Measurements from ENCODE around the gene OPRL1.

OPRL1 gene

GRCh38 chr20:64080013-64080812 lies at the start of gene OPRL1:
Gene OPRL1, plus strand, starts transcription at chr20:64080082. Its CDS starts 12,639 bp downstream, at chr20:64092721.
- no peak for DNase-seq (ENCODE audit: low read depth)

DNA sequence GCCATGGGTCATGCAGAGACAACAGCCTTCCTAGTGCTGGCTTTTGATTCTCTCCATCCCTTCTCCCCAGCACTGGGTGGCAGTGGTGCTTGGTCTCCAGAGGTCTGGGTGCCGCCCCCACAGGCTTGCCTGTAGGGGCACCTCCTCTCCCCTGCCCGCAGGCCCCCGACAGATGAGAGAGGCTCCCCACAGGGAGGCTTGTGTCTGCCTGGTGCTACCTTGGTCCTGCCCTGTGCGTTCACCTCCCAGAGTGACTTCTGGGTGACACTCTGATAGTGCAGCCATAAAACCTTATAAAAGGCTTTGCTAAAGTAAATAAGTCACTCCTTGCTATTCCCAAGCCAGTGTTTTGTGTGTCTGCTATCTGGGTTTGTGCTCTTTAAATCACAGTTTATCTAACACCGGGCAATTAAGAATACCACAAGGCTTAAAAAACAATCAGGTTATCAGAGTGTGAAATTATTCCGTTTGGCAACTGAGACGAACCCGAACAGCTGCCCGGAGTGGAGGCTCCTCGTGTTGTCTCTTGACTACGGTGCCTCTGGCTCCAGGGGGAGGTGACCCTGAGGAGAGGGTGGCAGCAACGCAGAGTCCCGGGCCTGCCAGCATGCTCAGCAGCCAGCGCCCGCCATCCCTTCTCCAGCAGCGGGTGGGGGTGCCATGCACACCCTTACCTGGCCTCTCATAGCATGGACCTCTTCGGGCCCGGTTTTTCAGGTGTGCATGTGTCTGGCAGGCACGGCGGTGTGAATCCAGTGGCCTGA lies 49.3 kb upstream of the OPRL1 start:
- no peak for DNase-seq (ENCODE audit: low read depth)

- DNase-seq (ENCODE audit: low read depth), result no peak
Measured at GRCh38 chr20:64031822-64032314, 48.0 kb upstream of the OPRL1 start.

GRCh38 chr20:64032706-64033624 lies 46.9 kb upstream of the OPRL1 start:
- no peak for DNase-seq (ENCODE audit: low read depth)

GRCh38 chr20:64033981-64034493 lies 45.8 kb upstream of the OPRL1 start:
- DNase-seq (ENCODE audit: low read depth), result no peak

- DNase-seq (ENCODE audit: low read depth), result no peak
Measured at GRCh38 chr20:64035066-64035932, 44.6 kb upstream of the OPRL1 start.

DNA sequence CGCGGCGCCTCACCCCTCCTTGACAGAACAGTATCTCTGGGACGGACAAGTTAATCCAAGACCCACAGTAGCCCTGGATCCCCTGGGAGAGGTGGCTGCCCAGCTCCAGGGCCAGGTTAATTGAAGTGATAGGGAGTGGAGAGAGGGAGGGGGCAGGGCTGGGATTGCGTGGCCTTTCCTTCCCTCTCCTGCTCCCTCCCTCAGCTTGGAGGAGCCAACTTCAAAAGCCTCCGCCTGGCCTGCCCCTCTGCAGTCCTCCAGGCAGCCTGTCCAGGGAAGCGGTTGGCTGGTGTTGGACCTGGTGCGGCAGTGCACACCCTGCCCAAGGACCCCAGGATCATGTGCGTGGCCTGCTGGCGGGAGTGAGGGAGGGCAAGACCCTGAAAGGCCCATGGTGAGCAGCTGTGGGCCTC lies 43.9 kb upstream of the OPRL1 start, which contains the start of gene C20orf204:
Gene C20orf204 (plus strand): TSS at position 250 of the 413 bp plus-strand sequence. CDS start 142 bp downstream, at position 392.
- DNase-seq (ENCODE audit: low read depth), result no peak

DNA sequence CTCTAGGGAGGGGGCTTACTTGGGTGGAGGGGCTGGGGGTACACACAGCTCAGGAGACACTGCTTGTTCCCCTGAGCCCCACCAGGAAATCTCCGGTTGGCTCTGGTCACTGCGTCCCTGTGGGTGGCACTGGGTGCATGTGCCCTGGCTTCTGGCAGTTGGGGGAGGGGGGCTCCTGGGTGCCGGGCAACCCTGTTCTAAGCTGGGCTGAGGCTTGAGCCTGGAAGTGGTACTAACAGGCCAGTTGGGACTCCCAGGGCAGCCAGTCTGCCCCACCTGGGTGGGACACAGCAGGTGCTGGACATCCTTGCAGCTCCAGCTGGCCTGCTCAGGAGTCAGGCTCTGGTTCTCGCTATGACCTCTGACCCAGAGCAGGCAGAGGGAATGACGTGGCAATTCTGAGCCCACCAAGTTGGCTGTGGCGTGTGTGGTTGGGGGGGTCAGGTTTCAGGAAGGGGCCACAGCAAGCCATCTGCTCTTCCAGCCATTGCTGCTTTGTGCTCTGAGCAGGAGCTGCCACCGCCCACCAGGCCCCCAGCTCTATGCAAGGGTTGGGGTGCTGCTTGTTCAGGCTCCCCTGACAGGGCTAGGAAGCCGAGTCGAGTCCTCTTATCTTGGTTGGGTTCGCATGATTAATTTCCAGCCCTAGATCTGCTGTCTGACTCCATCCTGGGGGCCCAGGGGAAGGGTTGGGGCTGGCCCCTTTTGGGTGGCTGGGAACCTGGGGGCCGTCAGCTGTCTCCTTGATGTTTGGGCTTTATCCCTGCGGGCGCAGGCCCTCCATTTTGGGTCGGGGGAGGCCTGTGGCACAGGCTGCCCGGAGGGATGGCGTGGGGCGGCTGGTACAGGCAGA lies 43.3 kb upstream of the OPRL1 start:
- no peak for DNase-seq (ENCODE audit: low read depth)

- DNase-seq (ENCODE audit: low read depth), result no peak
Measured at GRCh38 chr20:64037199-64037497, 42.7 kb upstream of the OPRL1 start.

DNA sequence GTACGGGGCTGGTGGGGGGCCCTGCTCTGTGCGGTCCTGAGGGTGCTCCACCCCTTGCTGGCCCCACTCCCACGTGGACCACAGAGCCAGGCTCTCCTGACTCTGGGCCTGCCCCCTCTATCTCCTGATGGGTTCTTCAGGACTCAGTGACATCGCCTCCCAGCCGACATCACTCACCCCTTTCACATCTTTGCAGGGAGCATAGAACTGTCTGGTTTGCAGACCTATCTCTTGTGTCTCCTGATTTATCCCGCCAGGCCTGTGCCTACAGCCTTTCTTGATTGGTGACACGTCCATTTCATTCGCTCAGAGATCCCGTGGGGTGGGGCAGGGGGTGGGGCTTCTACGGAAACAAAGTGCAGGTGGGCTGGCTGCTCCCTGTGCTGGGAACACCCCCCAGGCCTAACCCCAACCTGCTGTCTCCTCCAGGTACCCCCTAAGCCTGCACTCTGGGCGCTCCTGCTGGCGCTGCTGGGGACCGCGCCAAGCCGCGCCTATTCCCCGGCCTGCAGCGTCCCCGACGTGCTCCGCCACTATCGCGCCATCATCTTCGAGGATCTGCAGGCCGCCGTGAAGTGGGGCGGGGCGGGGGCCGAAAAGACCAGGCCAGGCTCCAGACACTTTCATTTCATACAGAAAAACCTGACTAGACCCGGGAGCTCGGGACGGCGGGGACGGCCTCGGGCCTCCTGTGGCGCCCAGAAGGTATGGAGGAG lies 42.2 kb upstream of the OPRL1 start:
- no peak for DNase-seq (ENCODE audit: low read depth)

- no peak for DNase-seq (ENCODE audit: low read depth)
Measured at GRCh38 chr20:64038224-64038564, 41.7 kb upstream of the OPRL1 start.

- peak; percentile 53 for DNase-seq (ENCODE audit: low read depth)
Measured at GRCh38 chr20:64038565-64039292, 41.2 kb upstream of the OPRL1 start.

DNA sequence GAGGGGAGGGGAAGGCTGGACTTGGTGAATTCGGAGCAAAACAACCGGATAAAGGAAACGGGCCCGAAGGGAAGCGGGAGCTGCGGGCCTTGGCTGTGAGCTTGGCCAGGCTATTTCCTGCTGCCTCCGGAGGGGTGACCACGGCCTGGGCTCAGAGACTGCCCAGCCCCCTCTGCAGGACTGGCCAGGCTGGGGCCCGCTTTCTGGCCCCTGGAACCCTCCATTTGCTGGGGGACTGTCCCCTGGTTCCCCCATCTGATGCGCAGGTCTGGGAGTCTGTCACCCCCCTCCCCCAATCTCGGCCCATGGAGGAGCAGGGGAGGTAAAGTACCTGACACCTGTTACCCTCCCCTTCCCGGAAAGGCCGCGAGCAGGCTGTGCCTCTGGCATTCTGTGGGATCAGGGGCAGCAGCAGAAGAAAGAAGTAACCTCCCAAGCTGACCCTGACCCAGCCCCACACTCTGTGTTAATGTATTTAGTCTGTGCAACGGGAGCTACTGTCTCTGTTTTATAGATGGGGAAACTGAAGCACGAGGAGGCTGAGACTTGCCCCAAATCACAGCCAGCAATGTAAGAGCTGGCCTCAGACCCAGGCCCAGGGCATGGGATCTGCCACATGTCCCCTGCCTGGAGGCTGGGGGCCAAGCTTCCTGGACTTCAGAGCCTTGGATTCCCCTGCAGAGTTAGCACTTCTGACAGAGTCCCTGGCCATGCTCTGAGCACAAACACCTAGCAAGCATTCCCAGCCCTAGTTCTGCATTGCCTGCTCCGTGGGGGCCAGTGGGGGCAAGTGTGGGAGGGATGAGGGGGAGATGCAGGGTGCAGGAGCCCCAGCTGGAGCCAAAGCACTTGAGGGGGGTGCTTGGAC lies 40.4 kb upstream of the OPRL1 start:
- no peak for DNase-seq (ENCODE audit: low read depth)

DNA sequence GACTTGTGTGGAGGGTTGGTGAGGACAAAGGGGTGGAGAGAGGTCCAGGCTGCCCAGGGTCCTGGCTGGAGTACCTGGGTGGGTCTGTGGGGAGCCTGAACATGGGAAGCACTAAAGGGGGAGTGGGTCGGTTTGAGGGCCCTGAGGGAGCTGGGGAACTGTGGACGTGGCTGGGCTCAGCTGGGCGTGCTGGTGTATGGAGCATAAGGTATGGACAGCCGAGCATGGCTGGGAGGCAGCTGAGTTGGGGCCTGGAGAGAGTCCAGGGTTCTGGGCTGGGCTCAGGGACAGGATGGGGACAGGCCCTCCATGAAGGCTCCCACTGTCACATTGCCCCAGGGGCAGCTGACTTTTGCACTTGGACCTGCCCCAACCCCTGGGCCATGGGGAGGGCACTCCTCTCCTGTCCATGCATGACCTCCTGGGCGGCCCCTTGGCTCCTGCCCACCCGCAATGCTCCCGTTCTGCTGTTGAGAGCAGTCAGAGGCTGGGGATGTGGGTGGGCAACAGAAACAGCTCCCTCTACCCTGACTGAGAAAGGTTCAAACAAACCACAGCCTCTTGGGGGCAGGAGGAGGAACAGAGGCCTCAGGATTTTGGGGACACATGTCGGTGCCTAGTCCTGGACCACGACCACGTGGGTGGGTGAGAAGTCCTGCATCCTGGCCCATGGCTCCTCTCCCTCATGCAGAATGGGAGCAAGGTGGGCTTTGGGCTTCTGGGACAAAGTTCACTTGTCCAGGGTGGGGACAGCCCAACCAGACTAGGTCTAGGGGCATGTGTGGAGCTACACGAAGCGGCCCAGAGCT lies 39.4 kb upstream of the OPRL1 start:
- DNase-seq (ENCODE audit: low read depth), result no peak

GRCh38 chr20:64041040-64041780 lies 38.7 kb upstream of the OPRL1 start:
- DNase-seq (ENCODE audit: low read depth), result no peak

DNA sequence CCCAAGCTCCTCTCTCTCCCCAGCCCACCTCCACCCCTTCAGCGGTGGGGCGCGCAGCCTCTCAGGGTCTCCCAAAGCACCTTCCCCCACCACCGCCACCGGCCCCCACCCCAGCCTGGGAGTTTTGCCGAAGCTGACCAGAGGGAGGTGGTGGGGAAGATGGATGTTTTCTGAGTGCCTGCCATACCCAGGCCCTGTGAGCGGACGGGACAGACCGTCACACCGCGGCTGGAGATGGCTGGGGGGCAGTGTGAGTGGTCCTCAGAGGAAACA lies 38.2 kb upstream of the OPRL1 start:
- DNase-seq (ENCODE audit: low read depth), result no peak

Measured in stimulated activated CD8-positive, alpha-beta memory T cell treated with anti-CD3 and anti-CD28 coated beads, Interleukin-7, amount 100 ng/mL, for 24 hours (primary cell).